ENCODE measurements around the gene COBL.
A peak's percentile ranks its signal among the peaks of the same experiment; 100 is the strongest.

The COBL gene

GRCh38 chr7:51068401-51068800 lies 248.2 kb downstream of the COBL start:
- DNase-seq: no peak

- peak; percentile 65 for DNase-seq
Measured at GRCh38 chr7:51067757-51068156, 248.9 kb downstream of the COBL start.

- DNase-seq: no peak
Measured at GRCh38 chr7:51067258-51067657, 249.4 kb downstream of the COBL start.

GRCh38 chr7:51066405-51066882 lies 250.2 kb downstream of the COBL start:
- DNase-seq: no peak

GRCh38 chr7:51065766-51066165 lies 250.8 kb downstream of the COBL start:
- no peak for DNase-seq

- DNase-seq: no peak
Measured at GRCh38 chr7:51064688-51065087, 251.9 kb downstream of the COBL start.

- no peak for DNase-seq
Measured at GRCh38 chr7:51062222-51062987, 254.2 kb downstream of the COBL start.

- DNase-seq: no peak
Measured at GRCh38 chr7:51060536-51060935, 256.1 kb downstream of the COBL start.

- peak; percentile 7 for DNase-seq
Measured at GRCh38 chr7:51059504-51060142, 257.0 kb downstream of the COBL start.

- DNase-seq: no peak
Measured at GRCh38 chr7:51058764-51059163, 257.8 kb downstream of the COBL start.

- no peak for DNase-seq
Measured at GRCh38 chr7:51055039-51055840, 261.4 kb downstream of the COBL start.

- DNase-seq: no peak
Measured at GRCh38 chr7:51054231-51054630, 262.4 kb downstream of the COBL start.

- no peak for DNase-seq
Measured at GRCh38 chr7:51053160-51053925, 263.3 kb downstream of the COBL start.

GRCh38 chr7:51046482-51046881 lies 270.1 kb downstream of the COBL start:
- DNase-seq: no peak

GRCh38 chr7:51046103-51046466 lies 270.5 kb downstream of the COBL start:
- no peak for DNase-seq

GRCh38 chr7:51045319-51046102 lies 271.1 kb downstream of the COBL start:
- DNase-seq: peak; percentile 78

GRCh38 chr7:51043461-51043860 lies 273.1 kb downstream of the COBL start:
- DNase-seq: no peak

- peak; percentile 89 for DNase-seq
Measured at GRCh38 chr7:51040787-51041186, 275.8 kb downstream of the COBL start.

GRCh38 chr7:51038573-51038972 lies 278.0 kb downstream of the COBL start:
- no peak for DNase-seq

- DNase-seq: peak; percentile 62
Measured at GRCh38 chr7:51035716-51036115, 280.9 kb downstream of the COBL start.

- peak; percentile 86 for DNase-seq
Measured at GRCh38 chr7:51034521-51035264, 281.9 kb downstream of the COBL start.

Data from fibroblast of skin of right quadriceps (primary cell).